ENCODE measurements around the gene SERPIND1.

The SERPIND1 gene

GRCh38 chr22:20792966-20793728, 19.2 kb downstream of the SERPIND1 start:
- no peaks in the 10 kb centered on the region for H3K9me3 Mint-ChIP-seq
- no peak overlapping the region for H3K27ac Mint-ChIP-seq
- TF ChIP-seq CTCF (IDR thresholded peaks at IDR 0.05; ENCODE audit: unreplicated experiment in 3 of 3), result no peak
- peaks cover 55% of the 10 kb centered on the region for H3K36me3 Mint-ChIP-seq (ENCODE audit: low read depth)
- peaks cover 6% of the 10 kb centered on the region for H3K4me1 Mint-ChIP-seq
- no peak overlapping the region for H3K4me3 Mint-ChIP-seq
- H3K27me3 Mint-ChIP-seq (ENCODE audit: low read depth), result peaks cover 3% of the 10 kb centered on the region

GRCh38 chr22:20793748-20794649, 20.1 kb downstream of the SERPIND1 start:
- Mint-ChIP-seq H3K4me1 (no peaks in the 10 kb centered on the region), H3K36me3 (ENCODE audit: low read depth) (peaks cover 59% of the 10 kb centered on the region), H3K27me3 (ENCODE audit: low read depth) (peaks cover 3% of the 10 kb centered on the region), H3K4me3 (no peak overlapping the region), H3K9me3 (no peaks in the 10 kb centered on the region), H3K27ac (no peak overlapping the region)
- TF ChIP-seq CTCF (IDR thresholded peaks at IDR 0.05; ENCODE audit: unreplicated experiment in 3 of 3), result no peak

- Mint-ChIP-seq H3K4me1 (no peaks in the 10 kb centered on the region), H3K4me3 (no peak overlapping the region), H3K27ac (no peak overlapping the region), H3K27me3 (ENCODE audit: low read depth) (peaks cover 3% of the 10 kb centered on the region), H3K36me3 (ENCODE audit: low read depth) (peaks cover 66% of the 10 kb centered on the region), H3K9me3 (no peaks in the 10 kb centered on the region)
- no peak for TF ChIP-seq CTCF (IDR thresholded peaks at IDR 0.05; ENCODE audit: unreplicated experiment in 3 of 3)
These were observed 20.9 kb downstream of the SERPIND1 start for GRCh38 chr22:20794650-20795413.

GRCh38 chr22:20796731-20797130, 22.8 kb downstream of the SERPIND1 start:
- Mint-ChIP-seq H3K4me1 (no peaks in the 10 kb centered on the region), H3K9me3 (no peaks in the 10 kb centered on the region), H3K4me3 (no peak overlapping the region), H3K27ac (no peak overlapping the region), H3K27me3 (ENCODE audit: low read depth) (peaks cover 3% of the 10 kb centered on the region), H3K36me3 (ENCODE audit: low read depth) (peaks cover 64% of the 10 kb centered on the region)
- no peak for TF ChIP-seq CTCF (IDR thresholded peaks at IDR 0.05; ENCODE audit: unreplicated experiment in 3 of 3)

GRCh38 chr22:20798218-20798617, 24.3 kb downstream of the SERPIND1 start:
- Mint-ChIP-seq H3K4me3 (no peak overlapping the region), H3K27me3 (ENCODE audit: low read depth) (no peaks in the 10 kb centered on the region), H3K27ac (no peak overlapping the region), H3K4me1 (no peaks in the 10 kb centered on the region), H3K36me3 (ENCODE audit: low read depth) (peaks cover 66% of the 10 kb centered on the region), H3K9me3 (no peaks in the 10 kb centered on the region)
- TF ChIP-seq CTCF (IDR thresholded peaks at IDR 0.05; ENCODE audit: unreplicated experiment in 3 of 3), result no peak
